HFF-Myc (cell line): ENCODE data around the gene RELN.

Source experiments
- DNase-seq: peaks from one replicate; pipeline ENCODE4 v3.0.0-alpha.2; 2011; ENCODE audit warnings: low read depth; ENCODE audit errors: extremely low read depth
- H3K4me3 ChIP-seq: replicated peaks from 2 replicates; pipeline ENCODE4 v1.5.1; 2011; ENCODE audit warnings: low read depth, mild to moderate bottlenecking, control low read depth, low read length
- TF ChIP-seq, protein P1 (sequence below): IDR thresholded peaks from 2 replicates; pipeline ENCODE4 v1.5.1; 2012; ENCODE audit warnings: mild to moderate bottlenecking, low read depth, low read length, control low read depth; ENCODE audit errors: missing control alignments

Gene RELN

DNA sequence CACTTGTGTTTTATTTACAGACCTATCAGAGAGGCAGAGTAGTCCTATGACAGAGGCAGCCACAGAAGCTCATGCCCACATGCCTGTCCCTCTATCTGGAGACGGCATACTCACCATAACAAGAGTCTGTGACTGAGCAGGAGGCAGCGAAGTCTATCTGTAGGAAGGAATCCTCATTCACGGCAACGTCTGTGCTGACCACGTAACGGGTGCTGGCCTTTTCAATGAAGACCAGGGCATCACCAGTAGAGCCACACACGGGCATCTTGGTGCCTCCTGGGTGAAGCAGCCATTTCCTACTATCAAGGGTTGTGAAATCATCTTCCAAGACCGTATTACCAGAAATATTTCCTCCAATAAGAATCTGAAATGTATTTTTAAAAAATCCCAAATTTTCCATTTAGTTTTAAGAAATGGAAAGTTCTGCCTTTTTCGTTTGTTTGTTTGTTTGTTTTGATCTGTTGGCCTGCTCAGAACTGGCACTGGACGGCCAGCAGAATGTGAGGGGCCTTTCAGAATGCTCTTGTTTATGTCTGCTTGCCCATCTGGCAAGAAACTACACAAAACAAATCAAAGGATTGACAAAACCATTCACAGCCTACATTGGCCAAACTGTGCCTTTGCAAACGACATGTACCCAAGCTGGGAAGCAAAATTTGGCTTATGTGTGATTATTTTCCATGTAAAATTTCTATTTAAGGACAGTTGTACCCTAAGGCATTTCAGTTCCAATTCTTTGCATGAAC lies 450.3 kb downstream of the RELN start:
- TF ChIP-seq, protein P1, sequence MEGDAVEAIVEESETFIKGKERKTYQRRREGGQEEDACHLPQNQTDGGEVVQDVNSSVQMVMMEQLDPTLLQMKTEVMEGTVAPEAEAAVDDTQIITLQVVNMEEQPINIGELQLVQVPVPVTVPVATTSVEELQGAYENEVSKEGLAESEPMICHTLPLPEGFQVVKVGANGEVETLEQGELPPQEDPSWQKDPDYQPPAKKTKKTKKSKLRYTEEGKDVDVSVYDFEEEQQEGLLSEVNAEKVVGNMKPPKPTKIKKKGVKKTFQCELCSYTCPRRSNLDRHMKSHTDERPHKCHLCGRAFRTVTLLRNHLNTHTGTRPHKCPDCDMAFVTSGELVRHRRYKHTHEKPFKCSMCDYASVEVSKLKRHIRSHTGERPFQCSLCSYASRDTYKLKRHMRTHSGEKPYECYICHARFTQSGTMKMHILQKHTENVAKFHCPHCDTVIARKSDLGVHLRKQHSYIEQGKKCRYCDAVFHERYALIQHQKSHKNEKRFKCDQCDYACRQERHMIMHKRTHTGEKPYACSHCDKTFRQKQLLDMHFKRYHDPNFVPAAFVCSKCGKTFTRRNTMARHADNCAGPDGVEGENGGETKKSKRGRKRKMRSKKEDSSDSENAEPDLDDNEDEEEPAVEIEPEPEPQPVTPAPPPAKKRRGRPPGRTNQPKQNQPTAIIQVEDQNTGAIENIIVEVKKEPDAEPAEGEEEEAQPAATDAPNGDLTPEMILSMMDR, result no peak
- no peak overlapping the region for H3K4me3 ChIP-seq
- DNase-seq, result no peak

DNA sequence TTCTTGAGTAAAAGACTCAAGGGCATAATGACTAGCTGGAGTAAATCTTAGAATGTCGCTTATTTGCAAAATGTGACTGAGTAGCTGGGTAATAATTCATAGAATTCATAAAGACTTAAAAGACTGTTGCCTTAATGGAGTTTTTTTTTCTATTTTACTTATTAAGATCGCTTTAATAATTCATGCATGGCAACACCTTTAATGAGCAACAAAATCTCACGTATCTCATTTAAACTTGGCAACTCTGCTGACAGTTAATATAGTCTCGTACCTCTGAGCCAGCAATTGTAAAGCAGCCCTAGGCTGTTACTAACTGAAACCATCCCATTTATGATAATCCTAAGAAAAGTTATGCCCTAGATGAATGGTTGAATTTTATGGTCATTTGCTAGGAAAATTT lies 455.7 kb downstream of the RELN start:
- TF ChIP-seq, protein P1, result no peak
- H3K4me3 ChIP-seq, result no peak overlapping the region
- DNase-seq, result no peak

DNA sequence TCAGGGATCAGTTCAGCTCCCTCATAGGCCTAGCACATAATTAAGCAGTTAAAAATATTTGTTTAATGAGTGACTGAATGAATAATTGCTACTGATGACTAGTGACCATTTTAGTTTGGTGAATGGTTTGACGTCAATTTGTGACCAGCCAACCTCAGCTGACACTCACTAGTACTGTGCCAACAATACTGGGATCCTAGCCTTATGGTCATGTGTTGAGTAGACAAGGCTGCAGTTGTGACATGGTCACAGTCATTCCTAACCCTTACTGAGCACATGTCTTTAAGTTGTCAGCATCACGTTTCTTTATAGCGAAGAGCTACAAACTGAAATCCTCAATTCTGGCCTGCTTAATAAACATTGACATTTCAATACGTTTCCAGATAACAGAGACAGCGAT lies 456.5 kb downstream of the RELN start:
- no peak overlapping the region for H3K4me3 ChIP-seq
- no peak for DNase-seq
- TF ChIP-seq, protein P1, result no peak

DNA sequence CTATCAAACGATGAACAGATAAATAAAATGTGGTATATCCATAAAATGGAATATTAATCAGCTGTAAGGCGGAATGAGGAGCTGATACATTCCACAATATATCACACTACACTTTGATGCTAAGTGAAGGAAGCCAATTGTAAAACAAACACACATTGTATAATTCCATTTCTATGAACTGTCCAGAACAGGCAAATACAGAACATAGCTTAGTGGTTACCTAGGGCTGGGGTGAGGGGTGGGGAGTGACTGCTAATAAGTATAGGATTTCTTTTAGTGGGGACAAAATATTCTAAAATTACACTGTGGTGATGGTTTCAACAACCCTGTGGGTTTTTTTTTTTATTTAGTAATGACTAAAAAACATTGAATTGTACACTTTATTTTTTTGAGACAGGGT lies 461.3 kb downstream of the RELN start:
- TF ChIP-seq, protein P1, result no peak
- DNase-seq, result no peak
- H3K4me3 ChIP-seq, result no peak overlapping the region

DNA sequence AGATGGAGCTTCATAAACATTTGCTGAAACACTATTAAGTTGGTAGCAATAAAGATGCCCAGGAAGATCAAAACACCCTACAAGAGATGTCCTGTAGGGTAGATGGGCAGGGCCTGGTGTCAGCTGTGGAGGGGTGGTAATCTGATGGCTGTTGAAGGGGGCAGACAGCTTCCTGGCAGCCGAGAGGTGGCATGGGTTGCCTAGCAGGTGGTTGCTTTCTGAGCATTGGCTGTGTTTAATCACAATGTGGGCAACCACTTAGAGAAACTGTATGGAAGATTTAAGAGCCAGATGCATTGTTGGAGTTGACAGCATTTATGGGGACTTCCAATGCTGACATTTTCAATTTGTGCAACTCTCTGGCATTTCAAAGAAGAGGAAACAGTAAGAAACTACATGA lies 463.5 kb downstream of the RELN start:
- no peak for DNase-seq
- H3K4me3 ChIP-seq, result no peak overlapping the region
- TF ChIP-seq, protein P1, result no peak

DNA sequence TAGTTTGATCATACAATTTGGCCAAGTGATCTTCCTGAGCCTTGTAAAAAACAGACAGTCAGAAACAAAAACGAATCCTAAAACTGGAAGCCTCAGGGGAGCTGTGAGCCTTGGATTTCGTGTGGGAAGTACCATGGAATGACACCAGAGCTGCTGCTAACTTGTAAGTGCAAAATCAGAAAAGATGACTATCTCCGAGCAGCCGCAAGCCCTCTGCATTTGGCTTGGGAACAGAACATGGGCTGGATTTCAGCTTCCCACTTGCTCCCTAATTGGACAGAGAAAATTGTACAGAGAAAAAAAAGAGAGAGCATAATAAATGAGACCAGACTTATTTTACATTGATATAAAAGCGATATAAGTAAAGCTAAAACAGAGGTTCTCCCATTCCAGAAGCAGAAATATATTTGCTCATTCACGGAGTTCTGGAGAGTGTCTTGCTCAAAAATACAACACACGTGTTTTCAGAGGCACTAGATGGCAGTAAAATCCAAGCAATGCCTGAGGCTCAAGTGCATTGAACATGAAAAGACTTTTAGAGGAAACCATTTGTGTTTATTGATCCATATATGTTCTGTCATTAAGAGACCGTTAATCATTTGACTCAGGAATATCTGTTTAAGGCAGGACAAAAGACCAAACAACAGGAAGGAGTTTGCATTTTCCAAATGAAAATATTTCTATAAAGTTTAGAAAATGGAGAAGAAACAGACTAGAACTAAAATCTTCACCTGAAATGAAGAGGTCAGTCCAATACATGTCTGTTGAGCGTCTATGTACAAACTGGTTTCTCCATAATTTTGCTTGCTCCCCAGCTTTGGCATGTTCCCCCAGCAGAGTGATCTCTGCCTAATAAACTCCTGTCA lies 465.2 kb downstream of the RELN start:
- no peak overlapping the region for H3K4me3 ChIP-seq
- TF ChIP-seq, protein P1, result peak; percentile 28
- peak; percentile 4 for DNase-seq
